Measurements from ENCODE around the gene WDTC1.

The WDTC1 gene

DNA sequence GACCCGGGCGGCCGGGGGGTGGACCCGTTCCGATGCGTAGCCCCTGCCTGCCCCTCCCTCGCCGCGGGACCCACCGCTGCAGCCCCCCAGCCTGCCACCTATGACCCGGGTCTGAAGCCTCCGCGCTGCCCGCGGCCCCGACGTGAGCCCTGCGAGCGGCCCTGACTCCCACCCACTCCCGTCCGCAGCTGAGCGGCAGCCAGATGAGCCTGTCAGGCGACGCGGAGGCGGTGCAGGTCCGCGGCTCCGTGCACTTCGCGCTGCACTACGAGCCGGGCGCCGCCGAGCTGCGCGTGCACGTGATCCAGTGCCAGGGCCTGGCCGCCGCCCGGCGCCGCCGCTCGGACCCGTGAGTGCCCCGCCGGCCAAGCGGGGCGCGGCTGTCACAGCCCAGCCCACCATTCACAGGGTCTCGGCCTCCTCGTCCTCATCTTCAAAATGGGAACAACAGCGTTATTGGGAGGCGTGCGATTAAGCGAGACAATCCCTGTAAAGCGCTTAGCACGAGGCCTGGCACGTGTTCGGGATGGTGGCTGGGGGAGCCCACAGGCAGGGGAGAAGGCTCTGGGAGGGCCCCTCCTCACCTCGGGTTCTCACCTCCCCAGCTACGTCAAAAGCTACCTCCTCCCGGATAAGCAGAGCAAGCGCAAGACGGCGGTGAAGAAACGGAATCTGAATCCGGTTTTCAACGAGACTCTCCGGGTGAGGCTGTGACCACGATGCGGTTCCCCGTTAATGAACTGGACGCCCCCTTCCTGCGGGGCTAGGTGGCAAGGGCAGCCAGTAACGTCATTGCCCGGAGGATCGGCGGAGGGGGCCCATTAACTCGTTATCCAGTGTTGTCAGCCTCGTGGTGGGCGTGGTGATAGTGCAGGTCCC is 115.6 kb downstream of the WDTC1 start:
- DNase-seq (ENCODE audit: low read depth): peak; percentile 38
- H3K4me3 ChIP-seq (ENCODE audit: low read depth, low read length): peak overlapping the region; percentile 43

DNA sequence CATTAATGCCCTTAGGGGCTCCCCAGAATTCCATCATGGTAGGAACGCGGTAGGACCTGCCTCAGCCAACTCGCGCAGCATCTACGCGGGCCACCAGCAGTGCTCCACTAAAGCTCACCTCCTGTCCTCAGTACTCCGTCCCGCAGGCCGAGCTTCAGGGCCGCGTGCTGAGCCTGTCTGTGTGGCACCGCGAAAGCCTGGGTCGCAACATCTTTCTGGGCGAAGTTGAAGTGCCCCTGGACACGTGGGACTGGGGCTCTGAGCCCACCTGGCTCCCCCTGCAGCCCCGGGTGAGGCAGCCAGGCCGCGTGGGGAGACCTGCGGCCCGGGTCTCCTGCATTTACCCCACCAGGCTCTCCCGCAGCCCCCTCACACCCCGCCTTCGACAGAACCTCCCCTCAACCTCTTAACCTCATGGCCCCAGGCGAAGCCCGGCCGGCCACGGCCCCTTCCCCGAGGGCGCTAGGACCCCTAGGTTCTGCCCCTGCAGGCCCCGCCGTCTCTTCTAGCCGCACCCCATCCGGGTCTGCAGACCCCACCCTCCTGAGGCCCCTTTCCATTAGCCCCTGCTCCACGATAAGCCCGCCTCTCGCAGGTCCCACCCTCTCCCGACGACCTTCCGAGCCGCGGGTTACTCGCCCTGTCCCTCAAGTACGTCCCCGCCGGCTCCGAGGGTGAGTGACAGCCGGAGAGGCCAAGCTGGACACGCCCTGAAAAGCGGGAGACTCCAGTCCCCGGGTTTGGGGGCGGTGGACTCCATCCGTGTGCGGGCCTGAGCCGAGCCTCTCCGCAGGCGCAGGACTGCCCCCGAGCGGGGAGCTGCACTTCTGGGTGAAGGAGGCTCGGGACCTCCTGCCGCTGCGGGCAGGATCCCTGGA is 116.5 kb downstream of the WDTC1 start:
- DNase-seq (ENCODE audit: low read depth): no peak
- no peak overlapping the region for H3K4me3 ChIP-seq (ENCODE audit: low read depth, low read length)

DNA sequence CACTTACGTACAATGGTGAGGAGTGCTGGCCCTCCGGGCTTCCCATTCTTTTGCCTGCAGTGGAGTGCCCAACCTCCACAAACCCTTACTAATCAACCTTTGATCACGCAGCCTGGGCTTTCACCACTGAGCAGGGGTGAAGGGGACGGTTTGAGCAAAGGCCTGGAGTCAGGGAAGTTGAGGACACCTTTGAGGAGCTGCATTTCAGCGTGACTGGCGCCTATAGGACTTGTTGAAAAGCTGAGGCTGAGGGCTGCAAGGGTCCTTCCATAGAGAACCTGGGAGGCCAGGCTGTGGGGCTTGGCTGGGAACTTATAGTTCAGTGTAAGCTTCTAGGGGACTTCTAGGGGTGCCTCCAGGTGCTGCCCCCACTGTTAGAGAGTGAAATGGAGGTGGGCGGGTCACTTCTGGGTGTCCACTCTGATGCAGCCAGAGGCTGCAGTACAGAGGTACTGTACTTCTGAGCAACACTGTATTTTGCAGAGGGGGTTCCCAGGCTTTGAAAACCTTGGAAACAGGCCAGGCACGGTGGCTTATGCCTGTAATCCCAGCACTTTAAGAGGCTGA is 117.2 kb downstream of the WDTC1 start:
- no peak overlapping the region for H3K4me3 ChIP-seq (ENCODE audit: low read depth, low read length)
- no peak for DNase-seq (ENCODE audit: low read depth)

DNA sequence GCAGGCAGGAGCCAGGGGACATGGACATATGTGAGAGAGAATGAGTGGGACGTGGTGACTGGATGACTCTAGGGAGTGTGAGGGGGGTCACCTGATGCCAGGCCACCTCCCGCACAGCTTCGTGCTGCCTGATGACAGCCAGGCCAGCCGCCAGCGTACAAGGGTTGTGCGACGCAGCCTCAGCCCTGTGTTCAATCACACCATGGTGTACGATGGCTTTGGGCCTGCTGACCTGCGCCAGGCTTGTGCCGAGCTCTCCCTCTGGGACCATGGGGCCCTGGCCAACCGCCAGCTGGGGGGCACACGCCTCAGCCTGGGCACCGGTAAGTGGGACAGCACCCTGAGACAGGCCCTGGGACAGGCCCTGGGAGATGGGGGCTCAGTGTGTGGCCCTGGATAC is 118.7 kb downstream of the WDTC1 start:
- DNase-seq (ENCODE audit: low read depth): no peak
- H3K4me3 ChIP-seq (ENCODE audit: low read depth, low read length): no peak overlapping the region

DNA sequence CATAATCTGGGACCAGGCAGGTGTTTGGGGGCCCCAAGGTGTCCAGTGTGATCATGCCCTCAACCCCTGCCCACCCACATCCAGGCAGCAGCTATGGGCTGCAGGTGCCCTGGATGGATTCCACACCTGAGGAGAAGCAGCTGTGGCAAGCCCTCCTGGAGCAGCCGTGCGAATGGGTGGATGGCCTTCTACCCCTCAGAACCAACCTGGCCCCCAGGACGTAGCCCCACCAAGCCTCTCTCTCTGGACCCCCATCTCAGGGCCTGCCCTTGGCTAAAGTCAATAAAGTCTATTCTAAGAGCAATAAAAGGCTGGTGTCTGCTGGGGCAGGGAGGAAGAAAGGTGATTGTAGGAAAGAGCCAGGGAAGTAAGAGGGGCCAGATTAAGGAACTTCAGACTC is 119.2 kb downstream of the WDTC1 start:
- DNase-seq (ENCODE audit: low read depth): no peak
- no peak overlapping the region for H3K4me3 ChIP-seq (ENCODE audit: low read depth, low read length)

- DNase-seq (ENCODE audit: low read depth): no peak
- H3K4me3 ChIP-seq (ENCODE audit: low read depth, low read length): no peak overlapping the region
Observed at GRCh38 chr1:27355683-27356082, 121.3 kb downstream of the WDTC1 start.

GRCh38 chr1:27356277-27356618 is 121.8 kb downstream of the WDTC1 start:
- H3K4me3 ChIP-seq (ENCODE audit: low read depth, low read length): no peak overlapping the region
- no peak for DNase-seq (ENCODE audit: low read depth)

- DNase-seq (ENCODE audit: low read depth): no peak
- H3K4me3 ChIP-seq (ENCODE audit: low read depth, low read length): no peak overlapping the region
Observed at GRCh38 chr1:27356619-27357280, 122.3 kb downstream of the WDTC1 start.

DNA sequence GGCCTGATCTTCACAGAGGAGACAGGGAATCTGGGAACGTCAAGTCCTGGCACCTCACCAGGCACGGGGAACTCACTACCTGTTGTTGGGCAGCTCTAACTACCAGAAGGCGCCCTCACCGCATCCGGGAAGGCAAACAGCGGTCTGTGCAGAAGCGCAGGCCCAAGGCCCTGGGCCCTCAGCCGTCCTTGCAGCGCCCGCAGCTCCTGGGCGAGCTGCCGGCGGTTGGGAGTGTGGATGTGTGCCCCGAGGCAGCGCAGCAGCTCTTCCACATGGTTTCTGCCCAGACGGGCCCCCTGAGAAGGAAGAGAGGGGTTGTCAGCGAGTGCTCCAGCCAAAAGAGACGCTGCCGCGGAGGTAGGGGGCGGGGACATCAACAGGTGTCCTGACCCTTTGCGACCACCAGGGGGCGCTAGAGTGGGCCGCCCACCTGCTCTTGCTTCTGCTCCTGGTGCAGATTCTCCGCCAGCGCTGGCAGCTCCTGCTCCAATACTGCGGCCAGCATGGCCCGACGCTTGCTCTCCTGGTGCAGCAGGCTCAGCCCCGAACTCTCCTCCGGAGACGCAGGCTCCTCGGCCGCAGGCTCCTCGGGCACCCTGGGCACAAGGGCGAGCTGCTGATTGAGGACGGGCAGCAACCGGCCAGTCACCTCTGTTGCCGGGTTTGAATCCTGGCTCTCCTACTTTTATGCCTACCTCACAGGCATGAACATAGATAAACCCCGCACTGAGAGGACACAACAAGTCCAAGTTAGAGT is 123.0 kb downstream of the WDTC1 start:
- no peak overlapping the region for H3K4me3 ChIP-seq (ENCODE audit: low read depth, low read length)

More for the DNA sequence above, 123.0 kb downstream of the WDTC1 start:
- DNase-seq (ENCODE audit: low read depth): no peak
